ENCODE measurements around the gene CXCL6.

Gene CXCL6

DNA sequence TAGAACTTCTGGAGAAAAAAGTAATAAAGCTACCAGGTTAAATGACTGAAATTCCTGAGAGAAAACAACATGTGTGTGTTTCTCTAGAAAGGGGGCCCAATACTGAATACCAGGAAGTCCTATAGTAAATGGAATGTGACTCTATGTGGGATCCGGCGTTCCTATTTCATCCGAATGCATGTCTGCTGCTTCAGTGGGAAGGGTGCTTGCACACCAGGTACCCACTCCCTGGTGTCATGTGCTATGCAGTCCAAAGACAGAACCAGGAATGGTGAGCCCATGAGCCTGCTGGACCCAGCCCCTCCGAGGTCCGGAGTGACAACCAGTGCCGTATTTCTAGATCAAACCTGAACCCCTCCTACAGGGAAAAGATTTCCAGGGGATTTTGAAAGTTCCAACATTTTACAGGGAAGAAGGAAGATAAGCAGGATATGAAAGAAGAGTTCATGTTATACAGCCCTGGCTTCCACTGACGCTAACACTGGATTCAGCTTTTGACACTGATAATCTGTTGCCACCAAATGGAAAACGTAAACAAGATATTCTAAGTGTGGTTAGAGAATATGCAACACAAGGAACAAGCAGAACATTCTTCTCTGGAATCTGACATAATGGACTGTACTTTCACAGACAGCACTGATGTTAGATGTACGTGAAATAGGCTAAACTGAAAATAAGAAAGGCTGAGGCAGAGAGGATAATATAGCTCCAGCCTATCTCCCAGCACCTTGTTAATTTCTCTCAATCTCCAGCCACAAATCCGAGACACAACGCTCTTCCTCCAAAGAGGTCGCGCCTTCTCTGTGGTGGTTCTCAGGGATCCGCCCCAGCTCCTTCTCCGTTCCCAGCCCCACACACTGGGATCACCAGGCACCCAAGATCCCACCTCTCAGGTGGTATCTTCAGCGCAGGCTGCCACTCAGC is 32.0 kb downstream of the CXCL6 start:
- no peak for DNase-seq (ENCODE audit: low spot score)

DNA sequence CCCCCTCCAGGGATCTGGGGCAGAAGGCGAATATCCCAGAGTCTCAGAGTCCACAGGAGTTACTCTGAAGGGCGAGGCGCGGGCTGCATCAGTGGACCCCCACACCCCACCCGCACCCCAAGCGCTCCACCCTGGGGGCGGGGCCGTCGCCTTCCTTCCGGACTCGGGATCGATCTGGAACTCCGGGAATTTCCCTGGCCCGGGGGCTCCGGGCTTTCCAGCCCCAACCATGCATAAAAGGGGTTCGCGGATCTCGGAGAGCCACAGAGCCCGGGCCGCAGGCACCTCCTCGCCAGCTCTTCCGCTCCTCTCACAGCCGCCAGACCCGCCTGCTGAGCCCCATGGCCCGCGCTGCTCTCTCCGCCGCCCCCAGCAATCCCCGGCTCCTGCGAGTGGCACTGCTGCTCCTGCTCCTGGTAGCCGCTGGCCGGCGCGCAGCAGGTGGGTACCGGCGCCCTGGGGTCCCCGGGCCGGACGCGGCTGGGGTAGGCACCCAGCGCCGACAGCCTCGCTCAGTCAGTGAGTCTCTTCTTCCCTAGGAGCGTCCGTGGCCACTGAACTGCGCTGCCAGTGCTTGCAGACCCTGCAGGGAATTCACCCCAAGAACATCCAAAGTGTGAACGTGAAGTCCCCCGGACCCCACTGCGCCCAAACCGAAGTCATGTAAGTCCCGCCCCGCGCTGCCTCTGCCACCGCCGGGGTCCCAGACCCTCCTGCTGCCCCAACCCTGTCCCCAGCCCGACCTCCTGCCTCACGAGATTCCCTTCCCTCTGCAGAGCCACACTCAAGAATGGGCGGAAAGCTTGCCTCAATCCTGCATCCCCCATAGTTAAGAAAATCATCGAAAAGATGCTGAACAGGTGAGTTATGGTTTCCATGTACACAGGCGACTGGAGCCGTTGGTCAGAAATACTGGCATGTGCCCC is 32.9 kb downstream of the CXCL6 start, which contains the start of gene CXCL1:
Gene CXCL1, plus strand, starts transcription at position 264 of the 926 bp plus-strand sequence. Its CDS starts 78 bp downstream, at position 342.
- DNase-seq (ENCODE audit: low spot score): peak; percentile 9

DNA sequence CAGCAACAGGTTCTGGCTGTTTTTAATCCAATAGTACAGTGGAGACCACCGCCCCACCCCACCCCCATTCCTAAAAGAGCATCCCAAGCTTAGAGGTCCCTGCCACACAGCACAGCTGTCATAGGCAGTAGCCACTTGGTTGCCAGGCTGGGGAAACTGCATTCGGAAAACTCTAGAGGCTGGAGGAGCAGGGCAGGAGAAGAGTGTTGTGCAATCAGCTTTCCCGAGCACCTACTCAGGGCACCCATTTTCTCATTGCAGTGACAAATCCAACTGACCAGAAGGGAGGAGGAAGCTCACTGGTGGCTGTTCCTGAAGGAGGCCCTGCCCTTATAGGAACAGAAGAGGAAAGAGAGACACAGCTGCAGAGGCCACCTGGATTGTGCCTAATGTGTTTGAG is 33.8 kb downstream of the CXCL6 start:
- DNase-seq (ENCODE audit: low spot score): no peak

DNA sequence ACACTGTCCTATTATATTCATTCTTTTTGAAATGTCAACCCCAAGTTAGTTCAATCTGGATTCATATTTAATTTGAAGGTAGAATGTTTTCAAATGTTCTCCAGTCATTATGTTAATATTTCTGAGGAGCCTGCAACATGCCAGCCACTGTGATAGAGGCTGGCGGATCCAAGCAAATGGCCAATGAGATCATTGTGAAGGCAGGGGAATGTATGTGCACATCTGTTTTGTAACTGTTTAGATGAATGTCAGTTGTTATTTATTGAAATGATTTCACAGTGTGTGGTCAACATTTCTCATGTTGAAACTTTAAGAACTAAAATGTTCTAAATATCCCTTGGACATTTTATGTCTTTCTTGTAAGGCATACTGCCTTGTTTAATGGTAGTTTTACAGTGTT is 34.3 kb downstream of the CXCL6 start:
- no peak for DNase-seq (ENCODE audit: low spot score)

DNA sequence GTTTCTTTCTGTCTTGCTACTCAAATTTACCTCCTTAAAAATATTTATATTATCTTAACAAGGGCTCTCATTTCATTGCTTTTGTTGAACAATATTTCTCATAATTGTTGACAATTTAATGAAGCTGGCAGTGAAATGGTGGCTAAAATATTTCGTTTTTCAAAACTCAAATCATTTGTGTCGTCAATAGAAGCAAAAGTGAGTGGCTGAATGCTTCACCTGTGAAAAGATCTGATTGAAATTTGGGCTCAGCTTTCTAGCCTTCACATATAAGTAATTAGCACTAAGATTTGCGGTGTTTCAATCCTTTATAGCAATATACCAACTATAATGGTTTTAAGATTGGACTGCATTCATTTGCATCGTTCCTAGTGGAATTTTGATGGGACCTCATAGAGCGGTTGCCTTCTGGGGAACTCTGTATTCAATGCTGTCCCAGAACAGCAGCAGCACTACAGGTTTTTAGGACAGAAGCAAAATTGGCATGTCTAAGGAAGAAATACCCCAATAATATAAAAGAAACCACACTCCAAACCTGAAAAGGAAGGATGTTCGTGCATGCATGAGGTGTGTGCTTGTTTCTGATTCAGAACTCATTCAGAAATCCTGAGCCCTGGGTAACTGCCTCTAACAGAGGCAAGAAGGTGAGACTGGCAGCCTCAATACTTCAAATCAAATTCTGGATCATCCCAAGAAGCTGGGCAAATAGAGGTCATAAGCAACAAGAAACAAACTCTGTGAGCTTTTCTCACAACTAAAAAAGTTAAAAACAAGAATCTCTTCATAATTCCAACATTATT is 35.2 kb downstream of the CXCL6 start:
- no peak for DNase-seq (ENCODE audit: low spot score)

DNA sequence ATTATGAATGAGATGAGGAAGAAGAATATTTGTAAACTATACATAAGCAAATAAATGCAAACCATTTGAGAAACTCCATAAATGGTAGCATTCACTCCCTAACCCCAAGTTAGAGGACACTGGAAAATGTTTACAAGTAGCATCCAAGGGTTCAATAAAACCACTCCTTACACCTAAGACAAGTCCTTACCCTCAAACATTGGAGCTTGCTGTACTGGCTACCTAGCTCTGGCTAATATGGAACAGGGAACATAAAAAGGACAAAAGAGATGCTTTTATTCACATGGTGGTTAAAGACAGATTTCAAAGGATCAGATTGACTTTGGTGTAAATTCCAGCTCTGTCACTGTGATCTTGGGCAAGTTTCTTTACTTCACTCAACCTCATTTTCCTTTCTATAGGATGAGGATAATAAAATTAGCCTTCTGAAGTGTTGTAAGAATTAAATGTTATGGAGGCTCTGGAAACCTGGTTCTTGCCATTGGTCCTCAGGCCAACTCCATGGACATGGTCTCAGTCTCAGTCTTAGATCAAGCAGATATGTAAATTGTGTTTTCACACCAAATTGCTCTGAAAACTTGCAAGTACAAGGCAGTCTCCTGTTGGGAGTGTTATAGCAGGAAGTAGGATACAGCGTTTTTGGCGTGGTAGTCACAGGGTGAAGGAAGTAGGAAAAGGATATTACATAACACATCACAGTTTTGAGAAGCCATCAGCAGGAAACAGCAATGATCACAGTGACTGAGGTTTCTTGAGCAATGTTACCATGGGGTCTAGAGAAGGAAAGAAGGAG is 36.0 kb downstream of the CXCL6 start:
- DNase-seq (ENCODE audit: low spot score): no peak

DNA sequence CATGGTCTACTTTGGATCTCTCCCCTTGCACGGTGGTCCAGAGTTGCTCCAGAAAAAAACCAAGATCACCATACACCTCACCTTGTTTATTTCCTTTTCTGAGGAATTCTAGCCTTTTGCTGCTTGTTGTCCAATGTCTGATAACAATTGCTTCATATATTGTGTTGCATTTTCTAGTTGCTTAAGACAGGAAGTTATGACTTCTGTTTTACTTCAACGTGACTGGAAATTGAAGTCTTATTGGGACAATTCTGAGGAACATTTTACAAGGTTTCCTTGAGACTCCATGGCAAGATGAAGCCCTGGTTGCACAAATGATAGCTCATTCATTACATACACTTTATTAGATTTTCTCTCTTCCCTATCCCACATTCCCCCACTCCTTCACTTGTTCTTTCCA is 37.9 kb downstream of the CXCL6 start:
- DNase-seq (ENCODE audit: low spot score): no peak

DNA sequence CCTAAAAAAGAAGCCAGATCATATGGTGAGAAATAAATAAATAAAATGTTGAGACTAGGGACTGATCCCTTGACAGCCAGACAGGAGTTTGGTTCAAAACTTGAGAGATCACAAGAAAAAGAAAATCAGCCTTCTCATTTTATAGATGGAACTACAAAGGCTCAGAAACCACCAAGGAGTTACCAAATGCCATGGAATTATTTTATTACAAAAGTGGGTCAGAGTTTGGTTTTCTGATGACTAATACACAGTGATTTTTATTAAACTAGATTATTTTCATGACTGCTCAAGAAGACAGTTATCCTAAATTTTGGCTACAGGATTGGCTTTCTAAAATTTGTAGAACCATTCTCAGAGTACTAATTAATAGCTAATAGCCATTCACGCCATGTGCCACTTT is 38.9 kb downstream of the CXCL6 start:
- no peak for DNase-seq (ENCODE audit: low spot score)

DNA sequence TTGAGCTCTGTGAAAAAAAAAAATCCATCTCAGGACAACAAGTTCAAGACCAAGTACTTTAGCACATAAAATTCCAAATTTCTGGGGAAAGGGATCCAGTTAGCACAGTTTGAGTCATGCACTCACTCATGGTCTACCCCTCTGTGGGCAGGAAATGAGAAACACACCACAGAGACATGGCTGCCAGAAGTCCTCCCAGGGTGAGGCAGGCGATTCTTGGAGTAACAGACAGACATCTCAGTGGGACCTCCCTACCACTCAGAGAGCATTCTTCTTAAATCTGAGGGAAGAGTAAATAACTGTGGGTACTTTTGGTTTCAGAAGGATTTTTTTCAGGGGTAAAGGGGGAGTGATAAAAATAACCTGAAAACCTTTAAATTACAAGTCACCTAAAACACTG is 46.8 kb downstream of the CXCL6 start:
- DNase-seq (ENCODE audit: low spot score): peak; percentile 13

DNA sequence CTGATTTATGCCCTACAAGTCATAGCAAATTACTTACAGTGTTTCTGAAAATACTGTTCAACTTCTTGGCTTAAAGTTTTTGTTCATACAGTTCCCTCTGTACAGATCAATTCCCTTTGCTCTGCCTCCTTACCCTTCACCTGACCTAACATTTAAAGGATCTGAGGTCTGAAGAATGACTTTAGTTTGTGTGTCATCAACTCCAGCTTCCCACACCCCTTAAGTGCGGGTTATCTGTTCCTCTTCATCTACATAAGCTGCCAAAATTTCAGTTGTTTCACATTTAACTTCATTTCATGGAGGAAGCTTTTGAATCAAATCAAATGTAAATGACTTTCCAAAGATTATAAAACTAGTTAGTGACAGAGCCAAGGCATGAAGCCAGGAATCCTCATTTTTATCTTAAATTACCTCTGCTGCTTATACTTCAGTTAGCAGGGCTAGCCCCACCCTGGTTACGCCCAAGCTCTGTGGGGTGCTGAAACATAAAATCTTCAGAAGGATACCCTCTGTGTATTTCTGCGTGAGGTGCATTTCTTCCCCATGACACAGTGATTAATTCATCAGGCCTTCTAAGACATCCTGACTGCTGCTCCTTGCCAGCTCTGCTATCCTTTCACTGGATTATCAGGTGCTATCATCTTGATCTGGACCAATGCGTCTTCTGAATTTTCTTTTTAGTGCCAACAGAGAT is 49.2 kb downstream of the CXCL6 start:
- DNase-seq (ENCODE audit: low spot score): no peak
